Heart left ventricle (tissue), 13 donors: ENCODE data around the gene IZUMO2.

Experiments
- POLR2A ChIP-seq, 2 donors: fragments of 450-650 bp; IDR thresholded peaks; one replicate each; pipeline ENCODE4 v1.6.1; 2017; ENCODE audit warnings: antibody characterized with exemption in 2 of 2, mild to moderate bottlenecking in 2 of 2, moderate library complexity in 2 of 2
- TF ChIP-seq, protein P1 (sequence below), 12 donors: fragments of 200-600 bp; sonication (generic) in 4 of 12; IDR thresholded peaks; one replicate each; pipeline versions ENCODE4 v1.5.0 to v1.8.0; 2018 to 2022; ENCODE audit warnings: antibody characterized with exemption in 12 of 12, mild to moderate bottlenecking in 5 of 12
- donor health status: ischemic (EF 13 %, LVEDD 7.1; RV severe dilation, severe dysfunction).
- donor health status: DM: no; HTN: yes; CAD: no.
- donor health status: DM: no; HTN: no; CAD: no.
- donor health status: ischemic (EF 25% LVEDD 6.9; RV normal size, moderate dysfunction).
- donor health status: ischemic (EF 25% LVEDD 5.7; RV mildly dilated, moderate dysfunction).
- donor health status: ischemic (EF 35%, LVEDD 5.7; RV mildly dilated, moderate dysfunction).
- donor health status: nonischemic (EF 11% LVEDD 7.7; RV severe dilation, severe dysfunction).
- donor health status: DM: yes; HTN: yes; CAD: no.
- donor health status: PGD.
- donor health status: ischemic (EF 29% LVEDD 5.4; RV normal size, mild dysfunction).
- donor health status: nonischemic (EF 23%, LVEDD 6.1; RV moderate dilation, normal function).

DNA sequence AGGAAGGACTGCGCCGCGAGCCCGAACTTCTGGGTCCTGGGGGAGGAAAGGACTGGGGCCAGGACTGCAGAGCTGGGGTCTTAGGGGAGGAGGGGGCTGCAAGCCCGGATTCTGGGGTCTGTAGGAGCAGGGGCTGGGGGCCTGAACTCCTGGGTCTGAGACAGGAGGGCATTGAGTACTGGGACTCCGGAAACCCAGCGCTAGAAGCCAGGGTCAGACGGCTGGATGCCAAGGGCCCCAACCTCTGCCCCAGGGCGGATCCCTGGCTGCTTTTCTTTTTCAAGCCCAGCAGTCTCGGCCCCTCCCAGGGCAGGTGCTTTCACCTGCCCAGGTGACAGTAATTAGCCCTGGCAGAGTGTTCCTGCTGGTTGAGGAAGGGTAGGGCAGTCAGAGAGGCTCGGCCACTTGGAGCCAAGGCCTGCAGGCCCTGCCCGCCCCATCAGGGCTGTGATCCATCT, 42.6 kb upstream of the IZUMO2 start:
- TF ChIP-seq, protein P1, sequence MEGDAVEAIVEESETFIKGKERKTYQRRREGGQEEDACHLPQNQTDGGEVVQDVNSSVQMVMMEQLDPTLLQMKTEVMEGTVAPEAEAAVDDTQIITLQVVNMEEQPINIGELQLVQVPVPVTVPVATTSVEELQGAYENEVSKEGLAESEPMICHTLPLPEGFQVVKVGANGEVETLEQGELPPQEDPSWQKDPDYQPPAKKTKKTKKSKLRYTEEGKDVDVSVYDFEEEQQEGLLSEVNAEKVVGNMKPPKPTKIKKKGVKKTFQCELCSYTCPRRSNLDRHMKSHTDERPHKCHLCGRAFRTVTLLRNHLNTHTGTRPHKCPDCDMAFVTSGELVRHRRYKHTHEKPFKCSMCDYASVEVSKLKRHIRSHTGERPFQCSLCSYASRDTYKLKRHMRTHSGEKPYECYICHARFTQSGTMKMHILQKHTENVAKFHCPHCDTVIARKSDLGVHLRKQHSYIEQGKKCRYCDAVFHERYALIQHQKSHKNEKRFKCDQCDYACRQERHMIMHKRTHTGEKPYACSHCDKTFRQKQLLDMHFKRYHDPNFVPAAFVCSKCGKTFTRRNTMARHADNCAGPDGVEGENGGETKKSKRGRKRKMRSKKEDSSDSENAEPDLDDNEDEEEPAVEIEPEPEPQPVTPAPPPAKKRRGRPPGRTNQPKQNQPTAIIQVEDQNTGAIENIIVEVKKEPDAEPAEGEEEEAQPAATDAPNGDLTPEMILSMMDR (IDR thresholded peaks at IDR 0.05), result no peak
- TF ChIP-seq POLR2A (IDR thresholded peaks at IDR 0.05), result no peak
